Measurements from ENCODE around the gene PPP2R2B.

- no peak for TF ChIP-seq CTCF (IDR thresholded peaks at IDR 0.05; ENCODE audit: low read length)
- TF ChIP-seq EZH2 (optimal IDR thresholded peaks at IDR 0.05; ENCODE audit: low read depth, low read length) = no peak
- TF ChIP-seq EZH2phosphoT487 (IDR thresholded peaks at IDR 0.05; ENCODE audit: low read length) = no peak
Observed at GRCh38 chr5:146770546-146770945, 108.0 kb downstream of the PPP2R2B start.
